ENCODE results near the gene KIAA0232.
"Not testable (repeated sequence)": the region's sequence is repeated elsewhere in the genome, so short reads cannot be mapped to it uniquely, and the experiment has no call there.

The KIAA0232 gene

DNA sequence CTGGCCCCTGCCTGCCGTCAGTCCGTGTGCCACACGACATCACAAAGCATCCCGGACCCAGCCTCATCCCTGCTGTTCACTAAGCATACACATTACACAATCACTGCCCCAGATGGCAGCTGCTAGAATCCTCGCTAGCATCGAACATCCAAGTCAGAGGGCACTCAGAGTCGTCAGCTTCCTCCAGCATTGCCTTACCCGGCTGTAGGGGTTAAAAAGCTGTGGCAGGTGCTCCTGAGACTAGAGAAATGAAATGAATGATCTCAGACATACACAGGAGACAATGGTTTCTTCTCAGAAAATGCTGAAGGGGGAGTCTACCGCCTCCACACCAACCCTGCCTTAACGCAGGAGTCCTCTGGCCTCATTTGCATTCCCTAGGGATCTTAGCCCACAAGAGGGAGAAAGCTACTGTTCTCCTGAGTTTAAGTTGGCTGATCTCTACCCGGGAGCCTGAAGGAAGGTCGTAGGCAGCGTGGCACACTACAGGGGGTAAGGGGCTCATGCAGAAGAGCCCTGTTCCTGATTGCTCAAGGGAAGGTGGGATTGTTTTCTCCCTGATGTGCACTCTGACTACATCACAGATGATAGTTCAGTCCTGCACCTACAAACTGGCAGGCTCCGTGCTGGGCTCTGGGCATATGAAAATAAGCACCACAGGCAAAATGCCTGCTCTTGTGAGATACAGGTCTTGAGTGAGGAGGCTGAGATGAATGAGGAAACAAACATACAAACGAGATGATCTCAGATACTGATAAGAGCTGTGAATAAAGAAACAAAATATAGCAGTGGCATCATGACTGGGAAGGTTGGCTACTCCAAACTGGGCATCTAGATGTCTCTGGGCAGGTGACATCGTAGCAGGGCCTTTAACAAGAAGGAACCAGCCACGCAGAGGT is 2.6 kb upstream of the KIAA0232 start:
- no peaks in the 10 kb centered on the region for H3K9me3 ChIP-seq (ENCODE audit: control insufficient read depth, insufficient read depth, low read depth, low read length)
- peaks cover 11% of the 10 kb centered on the region for H3K4me1 ChIP-seq (ENCODE audit: control insufficient read depth, insufficient read depth, low read length)
- 0 out of 2 replicates have a peak, but pooled peaks cover 6% of the 10 kb centered on the region for H3K27me3 ChIP-seq (ENCODE audit: control insufficient read depth, insufficient read depth, low read length)
- no peaks in the 10 kb centered on the region for H3K36me3 ChIP-seq (ENCODE audit: control insufficient read depth, insufficient read depth, low read length)
- H3K4me3 ChIP-seq (ENCODE audit: low read depth, low read length): no peak overlapping the region
- H3K27ac ChIP-seq (ENCODE audit: low read depth, low read length): no peak overlapping the region
- peak overlapping the region; percentile 6 for H3K9ac ChIP-seq (ENCODE audit: low read length)

GRCh38 chr4:6781113-6781512 is 1.4 kb upstream of the KIAA0232 start:
- H3K4me3 ChIP-seq (ENCODE audit: low read depth, low read length): no peak overlapping the region
- no peaks in the 10 kb centered on the region for H3K36me3 ChIP-seq (ENCODE audit: control insufficient read depth, insufficient read depth, low read length)
- 0 out of 2 replicates have a peak, but pooled peaks cover 6% of the 10 kb centered on the region for H3K27me3 ChIP-seq (ENCODE audit: control insufficient read depth, insufficient read depth, low read length)
- H3K9ac ChIP-seq (ENCODE audit: low read length): no peak overlapping the region
- H3K27ac ChIP-seq (ENCODE audit: low read depth, low read length): no peak overlapping the region
- no peaks in the 10 kb centered on the region for H3K9me3 ChIP-seq (ENCODE audit: control insufficient read depth, insufficient read depth, low read depth, low read length)
- H3K4me1 ChIP-seq (ENCODE audit: control insufficient read depth, insufficient read depth, low read length): peaks cover 17% of the 10 kb centered on the region

GRCh38 chr4:6781561-6781960 is 966 bp upstream of the KIAA0232 start:
- H3K9ac ChIP-seq (ENCODE audit: low read length): no peak overlapping the region
- 0 out of 2 replicates have a peak, but pooled peaks cover 6% of the 10 kb centered on the region for H3K27me3 ChIP-seq (ENCODE audit: control insufficient read depth, insufficient read depth, low read length)
- H3K4me3 ChIP-seq (ENCODE audit: low read depth, low read length): peak overlapping the region; percentile 90
- no peak overlapping the region for H3K27ac ChIP-seq (ENCODE audit: low read depth, low read length)
- H3K4me1 ChIP-seq (ENCODE audit: control insufficient read depth, insufficient read depth, low read length): peaks cover 17% of the 10 kb centered on the region
- no peaks in the 10 kb centered on the region; the same call in 1 of the 2 replicates for H3K36me3 ChIP-seq (ENCODE audit: control insufficient read depth, insufficient read depth, low read length)
- no peaks in the 10 kb centered on the region for H3K9me3 ChIP-seq (ENCODE audit: control insufficient read depth, insufficient read depth, low read depth, low read length)

DNA sequence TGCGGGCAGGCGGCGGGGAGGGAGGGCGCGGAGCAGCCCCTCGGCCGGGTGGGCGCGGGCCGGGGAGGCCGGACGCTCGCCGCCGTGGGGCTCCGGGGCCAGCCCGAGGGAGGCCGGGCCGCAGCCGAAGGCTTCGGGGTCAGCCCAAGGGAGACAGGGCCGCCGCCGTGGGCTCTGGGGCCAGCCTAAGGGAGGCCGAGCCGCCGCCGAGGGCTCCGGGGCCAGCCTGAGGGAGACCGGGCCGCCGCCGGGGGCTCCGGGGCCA is 251 bp downstream of the KIAA0232 start:
- peaks cover 17% of the 10 kb centered on the region for H3K4me1 ChIP-seq (ENCODE audit: control insufficient read depth, insufficient read depth, low read length)
- H3K9ac ChIP-seq (ENCODE audit: low read length): peak overlapping the region; percentile 91
- H3K27ac ChIP-seq (ENCODE audit: low read depth, low read length): peak overlapping the region; percentile 95; the same call in 1 of the 2 replicates
- no peaks in the 10 kb centered on the region; the same call in none of the 2 replicates for H3K36me3 ChIP-seq (ENCODE audit: control insufficient read depth, insufficient read depth, low read length)
- H3K4me3 ChIP-seq (ENCODE audit: low read depth, low read length): peak overlapping the region; percentile 90
- 0 out of 2 replicates have a peak, but pooled peaks cover 6% of the 10 kb centered on the region for H3K27me3 ChIP-seq (ENCODE audit: control insufficient read depth, insufficient read depth, low read length)
- no peaks in the 10 kb centered on the region for H3K9me3 ChIP-seq (ENCODE audit: control insufficient read depth, insufficient read depth, low read depth, low read length)

DNA sequence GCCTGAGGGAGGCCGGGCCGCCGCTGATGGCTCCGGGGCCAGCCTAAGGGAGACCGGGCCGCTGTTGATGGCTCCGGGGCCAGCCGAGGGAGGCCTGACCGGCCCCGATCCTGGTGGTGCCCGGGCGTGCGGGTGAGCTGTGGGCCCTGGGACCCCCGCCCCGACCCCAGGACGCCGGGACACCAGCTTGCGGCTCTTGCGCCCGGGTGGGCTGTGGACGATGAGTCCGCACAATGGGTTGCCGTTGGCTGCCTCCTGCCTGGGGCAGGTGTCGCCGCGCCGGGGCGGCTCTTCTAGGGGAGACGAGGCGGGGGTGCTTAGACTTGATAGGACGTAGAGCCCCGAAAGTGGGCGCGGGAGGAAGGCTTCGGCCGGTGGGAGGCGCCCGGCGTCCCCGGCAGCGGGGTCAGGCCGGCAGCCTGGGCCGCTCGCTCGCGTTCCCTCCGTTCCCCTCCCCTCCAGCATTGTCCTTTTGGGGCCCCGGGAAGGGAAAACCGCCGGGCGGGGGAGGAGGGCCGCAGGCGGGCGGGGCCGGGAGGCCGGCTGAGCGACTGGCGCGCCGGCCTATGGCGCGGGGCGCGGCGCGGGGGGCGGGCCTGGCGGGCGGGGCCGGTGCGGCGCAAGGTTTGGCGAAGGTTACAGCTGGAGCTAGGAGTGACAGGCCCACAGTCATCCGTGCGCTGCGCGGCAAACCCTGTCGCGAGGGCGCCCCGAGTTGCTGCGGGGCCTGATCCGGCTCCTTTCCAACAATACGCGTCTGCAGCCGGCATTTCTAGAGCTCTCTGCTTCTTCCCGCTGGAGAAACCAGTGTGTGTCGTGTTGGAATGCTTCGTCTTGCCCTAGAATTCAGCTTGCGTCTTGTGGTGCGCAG is 819 bp downstream of the KIAA0232 start:
- Histone ChIP-seq H3K9me3 (ENCODE audit: control insufficient read depth, insufficient read depth, low read depth, low read length) (no peaks in the 10 kb centered on the region), H3K9ac (ENCODE audit: low read length) (peak overlapping the region; percentile 91), H3K27ac (ENCODE audit: low read depth, low read length) (peak overlapping the region; percentile 95), H3K4me1 (ENCODE audit: control insufficient read depth, insufficient read depth, low read length) (peaks cover 17% of the 10 kb centered on the region), H3K27me3 (ENCODE audit: control insufficient read depth, insufficient read depth, low read length) (0 out of 2 replicates have a peak, but pooled peaks cover 6% of the 10 kb centered on the region), H3K36me3 (ENCODE audit: control insufficient read depth, insufficient read depth, low read length) (no peaks in the 10 kb centered on the region; the same call in none of the 2 replicates), H3K4me3 (ENCODE audit: low read depth, low read length) (peak overlapping the region; percentile 90)

GRCh38 chr4:6785572-6785925 is 3.0 kb downstream of the KIAA0232 start:
- Histone ChIP-seq H3K9ac (ENCODE audit: low read length) (no peak overlapping the region), H3K27me3 (ENCODE audit: control insufficient read depth, insufficient read depth, low read length) (0 out of 2 replicates have a peak, but pooled peaks cover 6% of the 10 kb centered on the region), H3K9me3 (ENCODE audit: control insufficient read depth, insufficient read depth, low read depth, low read length) (no peaks in the 10 kb centered on the region), H3K4me1 (ENCODE audit: control insufficient read depth, insufficient read depth, low read length) (peaks cover 7% of the 10 kb centered on the region), H3K4me3 (ENCODE audit: low read depth, low read length) (no peak overlapping the region), H3K27ac (ENCODE audit: low read depth, low read length) (no peak overlapping the region), H3K36me3 (ENCODE audit: control insufficient read depth, insufficient read depth, low read length) (no peaks in the 10 kb centered on the region; the same call in none of the 2 replicates)

DNA sequence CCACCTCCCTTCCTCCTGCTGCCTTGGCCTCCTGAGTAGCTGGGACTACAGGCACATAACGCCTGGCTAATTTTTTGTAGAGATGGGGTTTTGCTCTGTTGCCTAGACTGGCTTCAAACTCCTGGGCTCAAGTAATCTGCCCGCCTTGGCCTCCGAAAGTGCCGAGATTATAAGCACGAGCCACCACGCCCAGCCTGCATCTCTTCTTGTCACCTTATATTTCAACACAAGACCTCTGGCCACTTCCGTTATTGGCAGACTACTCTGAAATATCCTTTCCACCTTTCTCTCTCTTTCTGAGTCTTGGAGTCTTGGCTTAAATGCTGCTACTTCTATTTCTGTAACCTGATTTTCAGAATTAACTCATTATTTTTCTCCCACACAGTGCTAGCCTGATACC is 5.6 kb downstream of the KIAA0232 start:
- Histone ChIP-seq H3K9ac (ENCODE audit: low read length) (no peak overlapping the region), H3K36me3 (ENCODE audit: control insufficient read depth, insufficient read depth, low read length) (peaks cover 9% of the 10 kb centered on the region), H3K27me3 (ENCODE audit: control insufficient read depth, insufficient read depth, low read length) (no peaks in the 10 kb centered on the region), H3K4me3 (ENCODE audit: low read depth, low read length) (no peak overlapping the region), H3K27ac (ENCODE audit: low read depth, low read length) (no peak overlapping the region), H3K4me1 (ENCODE audit: control insufficient read depth, insufficient read depth, low read length) (peaks cover 7% of the 10 kb centered on the region), H3K9me3 (ENCODE audit: control insufficient read depth, insufficient read depth, low read depth, low read length) (peaks cover 8% of the 10 kb centered on the region)

DNA sequence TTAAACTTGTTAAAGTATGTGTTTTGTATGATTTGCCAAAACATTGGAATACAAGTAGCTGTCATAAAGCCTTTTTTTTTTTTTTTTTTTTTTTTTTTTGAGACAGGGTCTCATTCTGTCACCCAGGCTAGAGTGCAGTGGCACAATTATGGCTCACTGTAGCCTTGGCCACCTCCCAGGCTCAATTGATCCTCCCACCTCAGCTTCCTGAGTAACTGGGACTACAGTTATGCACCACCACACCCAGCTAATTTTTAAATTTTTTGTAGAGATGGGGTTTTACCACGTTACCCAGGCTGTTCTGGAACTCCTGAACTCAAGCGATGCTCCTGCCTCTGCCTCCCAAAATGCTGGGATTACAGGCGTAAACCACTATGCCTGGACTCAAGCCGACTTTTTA is 8.7 kb downstream of the KIAA0232 start:
- H3K36me3 ChIP-seq (ENCODE audit: control insufficient read depth, insufficient read depth, low read length): peaks cover 13% of the 10 kb centered on the region
- not testable (repeated sequence) for H3K27me3 ChIP-seq (ENCODE audit: control insufficient read depth, insufficient read depth, low read length); H3K4me1 ChIP-seq (ENCODE audit: control insufficient read depth, insufficient read depth, low read length)

GRCh38 chr4:6791796-6792195 is 9.3 kb downstream of the KIAA0232 start:
- H3K9ac ChIP-seq (ENCODE audit: low read length); H3K4me1 ChIP-seq (ENCODE audit: control insufficient read depth, insufficient read depth, low read length); H3K27me3 ChIP-seq (ENCODE audit: control insufficient read depth, insufficient read depth, low read length); H3K4me3 ChIP-seq (ENCODE audit: low read depth, low read length); H3K27ac ChIP-seq (ENCODE audit: low read depth, low read length); H3K9me3 ChIP-seq (ENCODE audit: control insufficient read depth, insufficient read depth, low read depth, low read length): not testable (repeated sequence)
- H3K36me3 ChIP-seq (ENCODE audit: control insufficient read depth, insufficient read depth, low read length): peaks cover 13% of the 10 kb centered on the region

More for the DNA sequence above, 8.7 kb downstream of the KIAA0232 start:
- H3K4me3 ChIP-seq (ENCODE audit: low read depth, low read length); H3K27ac ChIP-seq (ENCODE audit: low read depth, low read length); H3K9me3 ChIP-seq (ENCODE audit: control insufficient read depth, insufficient read depth, low read depth, low read length); H3K9ac ChIP-seq (ENCODE audit: low read length): not testable (repeated sequence)

GRCh38 chr4:6794189-6794588 is 11.7 kb downstream of the KIAA0232 start:
- no peaks in the 10 kb centered on the region for H3K4me1 ChIP-seq (ENCODE audit: control insufficient read depth, insufficient read depth, low read length)
- no peak overlapping the region for H3K9ac ChIP-seq (ENCODE audit: low read length)
- H3K27ac ChIP-seq (ENCODE audit: low read depth, low read length): no peak overlapping the region
- no peak overlapping the region for H3K4me3 ChIP-seq (ENCODE audit: low read depth, low read length)
- no peaks in the 10 kb centered on the region for H3K27me3 ChIP-seq (ENCODE audit: control insufficient read depth, insufficient read depth, low read length)
- peaks cover 10% of the 10 kb centered on the region for H3K9me3 ChIP-seq (ENCODE audit: control insufficient read depth, insufficient read depth, low read depth, low read length)
- peaks cover 18% of the 10 kb centered on the region for H3K36me3 ChIP-seq (ENCODE audit: control insufficient read depth, insufficient read depth, low read length)

- peaks cover 18% of the 10 kb centered on the region for H3K36me3 ChIP-seq (ENCODE audit: control insufficient read depth, insufficient read depth, low read length)
- H3K4me1 ChIP-seq (ENCODE audit: control insufficient read depth, insufficient read depth, low read length): no peaks in the 10 kb centered on the region
- H3K27me3 ChIP-seq (ENCODE audit: control insufficient read depth, insufficient read depth, low read length): no peaks in the 10 kb centered on the region
- peaks cover 10% of the 10 kb centered on the region for H3K9me3 ChIP-seq (ENCODE audit: control insufficient read depth, insufficient read depth, low read depth, low read length)
- H3K4me3 ChIP-seq (ENCODE audit: low read depth, low read length): no peak overlapping the region
- no peak overlapping the region for H3K9ac ChIP-seq (ENCODE audit: low read length)
- no peak overlapping the region for H3K27ac ChIP-seq (ENCODE audit: low read depth, low read length)
These were observed 13.3 kb downstream of the KIAA0232 start for GRCh38 chr4:6795821-6796220.
